A549 (cell line): ENCODE measurements around the gene INF2. TPM values are rescaled to one million over a fixed set of nuclear protein-coding genes. Genes with fewer than 3 reads are reported as not detected.

Experiments used
- ATAC-seq, 2 experiments: fragments of 200-7000 bp in 1 of 2; fragments of >200 bp in 1 of 2; cut with Nextera tagmentation in 1 of 2; cut with Tn5 transposase in 1 of 2; 3 replicates each; pipeline versions ENCODE4 v1.8.0 to v1.9.1; 2018 to 2020; ENCODE audit warnings: mild to moderate bottlenecking in 1 of 2, moderate library complexity in 1 of 2
- CTCF ChIA-PET: fragments of 300-600 bp; sonication (Branson Sonifier 250); formaldehyde crosslinking; extraction: SDS; loops from one replicate; lab custom pipeline; 2021; ENCODE audit warnings: antibody characterized with exemption, inconsistent platforms; lab: Yijun Ruan, JAX
- POLR2A ChIA-PET: fragments of 350-600 bp; formaldehyde crosslinking; extraction: SDS; loops from one replicate; lab custom pipeline; 2021; ENCODE audit warnings: antibody characterized with exemption, inconsistent platforms; lab: Yijun Ruan, JAX
- DNase-seq, 2 experiments: peaks; one replicate each; pipeline versions ENCODE4 v3.0.0 to v3.0.0-alpha.2; 2011 to 2016; ENCODE audit warnings: low read depth in 1 of 2, low spot score in 1 of 2
- FAIRE-seq: peaks from 2 replicates; lab custom pipeline; 2011; peaks lifted over from hg19 to GRCh38; lab: Jason Lieb, UNC
- H3K27ac ChIP-seq, 2 experiments: fragments of >200 bp; sonication (Bioruptor Twin); formaldehyde crosslinking; 3 replicates each; pipeline ENCODE4 v1.5.1; 2016 to 2017
- H3K4me1 ChIP-seq: fragments of >200 bp; sonication (Bioruptor Twin); formaldehyde crosslinking; 3 replicates; pipeline ENCODE4 v1.6.1; 2016
- H3K4me2 ChIP-seq: fragments of >200 bp; sonication (Bioruptor Twin); formaldehyde crosslinking; 3 replicates; pipeline ENCODE4 v1.6.1; 2016
- H3K4me3 ChIP-seq: fragments of >200 bp; sonication (Bioruptor Twin); formaldehyde crosslinking; 3 replicates; pipeline ENCODE4 v1.5.1; 2016
- H3K9me3 ChIP-seq: fragments of >200 bp; sonication (Bioruptor Twin); formaldehyde crosslinking; 3 replicates; pipeline ENCODE4 v1.6.1; 2016
- CBX8 ChIP-seq: fragments of 200-600 bp; sonication (generic); IDR thresholded peaks from 2 replicates; pipeline ENCODE4 v1.6.1; 2016
- CEBPB ChIP-seq, 2 experiments: fragments of >200 bp in 1 of 2; sonication (Bioruptor Twin) in 1 of 2; formaldehyde crosslinking in 1 of 2; IDR thresholded peaks; 2 replicates each; pipeline ENCODE4 v1.6.1; 2012 to 2016
- CHD2 ChIP-seq: fragments of 150-350 bp; IDR thresholded peaks from 2 replicates; pipeline ENCODE4 v1.6.1; 2014; ENCODE audit warnings: low read length; ENCODE audit not compliant: partially characterized antibody
- EHMT2 ChIP-seq: fragments of 200-600 bp; sonication (generic); IDR thresholded peaks from 2 replicates; pipeline ENCODE4 v1.6.1; 2016; ENCODE audit warnings: antibody characterized with exemption, low read depth, mild to moderate bottlenecking, moderate library complexity
- EP300 ChIP-seq, 2 experiments: fragments of >200 bp; sonication (Bioruptor Twin); formaldehyde crosslinking; IDR thresholded peaks; 2 replicates in 1 of 2; 3 replicates in 1 of 2; pipeline ENCODE4 v1.6.1; 2016 to 2017
- FOSB ChIP-seq: fragments of 250-450 bp; sonication (Bioruptor Pico); IDR thresholded peaks from 2 replicates; pipeline ENCODE4 v1.5.0; 2020; ENCODE audit warnings: mild to moderate bottlenecking, moderate library complexity
- FOSL2 ChIP-seq, 2 experiments: fragments of 450-650 bp in 1 of 2; fragments of >200 bp in 1 of 2; sonication (Bioruptor Twin) in 1 of 2; formaldehyde crosslinking; IDR thresholded peaks; 2 replicates each; pipeline versions ENCODE4 v1.5.0 to v1.6.1; 2016 to 2020; ENCODE audit warnings: mild to moderate bottlenecking in 1 of 2, moderate library complexity in 1 of 2
- HEYL ChIP-seq: fragments of 250-450 bp; sonication (Bioruptor Pico); IDR thresholded peaks from 2 replicates; pipeline ENCODE4 v1.8.0; 2021; ENCODE audit warnings: mild to moderate bottlenecking, moderate library complexity
- JUN ChIP-seq, 2 experiments: fragments of >200 bp; sonication (Bioruptor Twin); formaldehyde crosslinking; IDR thresholded peaks; 2 replicates in 1 of 2; 3 replicates in 1 of 2; pipeline ENCODE4 v1.6.1; 2016 to 2017
- JUNB ChIP-seq: fragments of >200 bp; sonication (Bioruptor Twin); formaldehyde crosslinking; IDR thresholded peaks from 2 replicates; pipeline ENCODE4 v1.6.1; 2016
- KDM1A ChIP-seq: fragments of 200-600 bp; sonication (generic); IDR thresholded peaks from 2 replicates; pipeline ENCODE4 v1.6.1; 2016; ENCODE audit warnings: low read depth, mild to moderate bottlenecking
- KDM5A ChIP-seq: fragments of 200-600 bp; sonication (generic); IDR thresholded peaks from 2 replicates; pipeline ENCODE4 v1.6.1; 2016; ENCODE audit warnings: antibody characterized with exemption, mild to moderate bottlenecking
- MAZ ChIP-seq: fragments of 150-350 bp; IDR thresholded peaks from 2 replicates; pipeline ENCODE4 v1.6.1; 2014; ENCODE audit warnings: antibody characterized with exemption, low read depth, low read length, borderline replicate concordance
- MYC ChIP-seq: IDR thresholded peaks from 2 replicates; pipeline ENCODE4 v1.6.1; 2012; ENCODE audit warnings: mild to moderate bottlenecking, inconsistent platforms, low read length, improper control_type of control experiment, borderline replicate concordance
- NPAS2 ChIP-seq: fragments of 250-450 bp; sonication (Bioruptor Pico); IDR thresholded peaks from 2 replicates; pipeline ENCODE4 v1.8.0; 2022; ENCODE audit warnings: mild to moderate bottlenecking, moderate library complexity, borderline replicate concordance
- NR3C1 ChIP-seq: fragments of >200 bp; sonication (Bioruptor Twin); formaldehyde crosslinking; IDR thresholded peaks from 3 replicates; pipeline ENCODE4 v1.6.1; 2017
- POLR2AphosphoS2 ChIP-seq: conservative IDR thresholded peaks from 2 replicates; pipeline ENCODE4 v1.6.1; 2012; ENCODE audit warnings: low read length, improper control_type of control experiment, inconsistent platforms
- RARB ChIP-seq: fragments of 250-450 bp; sonication (Bioruptor Pico); IDR thresholded peaks from 2 replicates; pipeline ENCODE4 v1.8.0; 2021; ENCODE audit warnings: mild to moderate bottlenecking, moderate library complexity
- TFCP2L1 ChIP-seq: fragments of 250-450 bp; sonication (Bioruptor Pico); IDR thresholded peaks from 2 replicates; pipeline ENCODE4 v1.5.0; 2021; ENCODE audit warnings: mild to moderate bottlenecking
- ZFP36 ChIP-seq: fragments of 450-650 bp; IDR thresholded peaks from 2 replicates; pipeline ENCODE4 v1.6.1; 2014; ENCODE audit warnings: borderline replicate concordance; ENCODE audit not compliant: partially characterized antibody
- ZNF302 ChIP-seq: fragments of 250-450 bp; sonication (Bioruptor Pico); IDR thresholded peaks from 2 replicates; pipeline ENCODE4 v1.9.0; 2021; ENCODE audit warnings: inconsistent platforms, mild to moderate bottlenecking, moderate library complexity
- WGBS: methylation state at CpG from one replicate; pipeline ENCODE4 v1.1.6; 2017; ENCODE audit errors: missing lambda C conversion rate; 5-methylcytosine and 5-hydroxymethylcytosine counted together
- polyA plus RNA-seq, 4 experiments: library from polyadenylated mRNA; depleted of rRNA in 3 of 4; stranded (reverse); fragments of >200 nt; fragmentation: RNase III in 1 of 4; extraction: RNeasy Plus Mini Kit Qiagen cat#74134 plus additional on column Dnase treatment in 1 of 4; gene quantifications; 2 replicates in 3 of 4; 3 replicates in 1 of 4; pipeline ENCODE4 v1.2.3, GENCODE V29; 2011 to 2017
- TF ChIP-seq, protein P1 (sequence below): IDR thresholded peaks from 2 replicates; pipeline ENCODE4 v1.6.1; 2012; ENCODE audit warnings: low read depth, borderline replicate concordance
- TF ChIP-seq, protein P2 (sequence below): IDR thresholded peaks from 2 replicates; pipeline ENCODE4 v1.6.1; 2012
- TF ChIP-seq, protein P3 (sequence below): fragments of 250-450 bp; sonication (Bioruptor Pico); IDR thresholded peaks from 2 replicates; pipeline ENCODE4 v1.5.0; 2021; ENCODE audit warnings: mild to moderate bottlenecking, moderate library complexity, borderline replicate concordance
- TF ChIP-seq, protein P4 (sequence below): fragments of 450-650 bp; IDR thresholded peaks from 2 replicates; pipeline ENCODE4 v1.6.1; 2014; ENCODE audit warnings: antibody characterized with exemption
- TF ChIP-seq, protein P5 (sequence below): fragments of >200 bp; sonication (Bioruptor Twin); formaldehyde crosslinking; IDR thresholded peaks from 3 replicates; pipeline ENCODE4 v1.6.1; 2016
- TF ChIP-seq, protein P6 (sequence below): fragments of 150-350 bp; IDR thresholded peaks from 2 replicates; pipeline ENCODE4 v1.6.1; 2014; ENCODE audit warnings: low read depth, mild to moderate bottlenecking, low read length

Gene INF2
- polyA plus RNA-seq, 2 of the 4 experiments (the other 2 are of a cell fraction) = 24.7 to 71.2 TPM

DNA sequence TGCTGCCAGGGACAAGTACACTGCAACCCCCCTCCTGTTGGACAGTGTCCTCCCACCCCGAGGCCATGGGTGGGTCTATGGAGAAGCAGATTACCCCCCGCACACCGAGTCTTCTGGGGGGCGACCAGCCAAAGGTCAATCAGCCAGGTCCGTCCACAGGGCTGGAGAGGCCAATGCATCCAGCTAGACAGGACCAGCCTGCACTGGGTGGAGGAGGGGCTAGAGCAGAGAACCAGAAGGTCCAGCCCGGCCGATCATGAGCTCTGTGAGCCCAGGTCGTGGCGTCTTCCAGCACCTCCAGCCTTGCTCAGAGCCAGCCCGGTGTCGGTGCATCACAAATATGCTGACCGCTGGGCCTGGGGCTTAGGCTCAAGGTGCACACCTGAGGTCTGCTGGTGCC lies 26.5 kb downstream of the INF2 start:
- CTCF ChIA-PET = interaction anchor here (1.1 to 1.2 kb wide), 2 partner anchors 50 to 52 kb away, joined by 3 to 5 read pairs; no protein-coding TSS in a partner anchor
- DNase-seq = no peak
- TF ChIP-seq CHD2 (no peak), CEBPB (IDR thresholded peaks at IDR 0.05) (no peak), ZFP36 (no peak), MAZ (no peak), HEYL (no peak), RARB (CRISPR knock-in tag) (no peak), MYC (no peak), EHMT2 (no peak), EP300 (IDR thresholded peaks at IDR 0.05) (no peak), CBX8 (no peak), FOSL2 (IDR thresholded peaks at IDR 0.05) (no peak), FOSL2 (CRISPR knock-in tag; IDR thresholded peaks at IDR 0.05) (no peak), NPAS2 (CRISPR knock-in tag) (no peak), ZNF302 (no peak), TFCP2L1 (CRISPR knock-in tag) (no peak), FOSB (CRISPR knock-in tag) (no peak)
- TF ChIP-seq, protein P1, sequence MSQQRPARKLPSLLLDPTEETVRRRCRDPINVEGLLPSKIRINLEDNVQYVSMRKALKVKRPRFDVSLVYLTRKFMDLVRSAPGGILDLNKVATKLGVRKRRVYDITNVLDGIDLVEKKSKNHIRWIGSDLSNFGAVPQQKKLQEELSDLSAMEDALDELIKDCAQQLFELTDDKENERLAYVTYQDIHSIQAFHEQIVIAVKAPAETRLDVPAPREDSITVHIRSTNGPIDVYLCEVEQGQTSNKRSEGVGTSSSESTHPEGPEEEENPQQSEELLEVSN = no peak
- TF ChIP-seq, protein P2, sequence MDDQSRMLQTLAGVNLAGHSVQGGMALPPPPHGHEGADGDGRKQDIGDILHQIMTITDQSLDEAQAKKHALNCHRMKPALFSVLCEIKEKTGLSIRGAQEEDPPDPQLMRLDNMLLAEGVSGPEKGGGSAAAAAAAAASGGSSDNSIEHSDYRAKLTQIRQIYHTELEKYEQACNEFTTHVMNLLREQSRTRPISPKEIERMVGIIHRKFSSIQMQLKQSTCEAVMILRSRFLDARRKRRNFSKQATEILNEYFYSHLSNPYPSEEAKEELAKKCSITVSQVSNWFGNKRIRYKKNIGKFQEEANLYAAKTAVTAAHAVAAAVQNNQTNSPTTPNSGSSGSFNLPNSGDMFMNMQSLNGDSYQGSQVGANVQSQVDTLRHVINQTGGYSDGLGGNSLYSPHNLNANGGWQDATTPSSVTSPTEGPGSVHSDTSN = no peak
- TF ChIP-seq, protein P3, sequence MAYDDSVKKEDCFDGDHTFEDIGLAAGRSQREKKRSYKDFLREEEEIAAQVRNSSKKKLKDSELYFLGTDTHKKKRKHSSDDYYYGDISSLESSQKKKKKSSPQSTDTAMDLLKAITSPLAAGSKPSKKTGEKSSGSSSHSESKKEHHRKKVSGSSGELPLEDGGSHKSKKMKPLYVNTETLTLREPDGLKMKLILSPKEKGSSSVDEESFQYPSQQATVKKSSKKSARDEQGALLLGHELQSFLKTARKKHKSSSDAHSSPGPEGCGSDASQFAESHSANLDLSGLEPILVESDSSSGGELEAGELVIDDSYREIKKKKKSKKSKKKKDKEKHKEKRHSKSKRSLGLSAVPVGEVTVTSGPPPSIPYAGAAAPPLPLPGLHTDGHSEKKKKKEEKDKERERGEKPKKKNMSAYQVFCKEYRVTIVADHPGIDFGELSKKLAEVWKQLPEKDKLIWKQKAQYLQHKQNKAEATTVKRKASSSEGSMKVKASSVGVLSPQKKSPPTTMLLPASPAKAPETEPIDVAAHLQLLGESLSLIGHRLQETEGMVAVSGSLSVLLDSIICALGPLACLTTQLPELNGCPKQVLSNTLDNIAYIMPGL (CRISPR knock-in tag) = no peak
- Histone ChIP-seq H3K9me3 (no peaks in the 10 kb centered on the region), H3K27ac (no peak overlapping the region), H3K4me3 (no peak overlapping the region), H3K4me1 (no peaks in the 10 kb centered on the region), H3K4me2 (no peak overlapping the region)
- 88% methylated on average over 7 of the region's 12 CpGs for WGBS
- no peak for ATAC-seq
- no peak for FAIRE-seq
- POLR2A ChIA-PET = no interaction called here

DNA sequence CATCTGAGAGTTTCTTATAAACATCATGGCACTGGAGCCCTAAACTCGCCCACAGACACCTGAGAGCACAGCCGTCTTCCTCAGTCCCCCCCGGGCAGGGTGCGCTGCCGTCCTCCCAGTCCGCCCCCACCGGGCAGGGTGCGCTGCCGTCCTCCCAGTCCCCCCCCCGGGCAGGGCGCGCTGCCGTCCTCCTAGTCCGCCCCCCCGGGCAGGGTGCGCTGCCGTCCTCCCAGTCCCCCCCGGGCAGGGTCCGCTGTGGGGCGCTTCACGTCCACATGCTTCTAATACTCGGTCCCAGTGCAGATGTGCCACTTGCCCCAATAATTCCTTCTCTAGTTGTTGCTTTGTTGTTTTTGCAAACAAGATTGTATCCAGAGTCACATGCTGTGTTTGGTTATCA lies 27.7 kb downstream of the INF2 start:
- Histone ChIP-seq H3K9me3 (no peaks in the 10 kb centered on the region), H3K4me2 (no peak overlapping the region), H3K4me1 (peaks cover 7% of the 10 kb centered on the region; the same call in 2 of the 3 replicates), H3K4me3 (no peak overlapping the region), H3K27ac (no peak overlapping the region)
- TF ChIP-seq KDM5A (no peak), ZFP36 (no peak), JUNB (no peak), EHMT2 (no peak), NR3C1 (no peak), POLR2AphosphoS2 (no peak), FOSL2 (IDR thresholded peaks at IDR 0.05) (no peak), FOSL2 (CRISPR knock-in tag; IDR thresholded peaks at IDR 0.05) (no peak), CBX8 (no peak), KDM1A (no peak), JUN (IDR thresholded peaks at IDR 0.05) (no peak)
- TF ChIP-seq, protein P4, sequence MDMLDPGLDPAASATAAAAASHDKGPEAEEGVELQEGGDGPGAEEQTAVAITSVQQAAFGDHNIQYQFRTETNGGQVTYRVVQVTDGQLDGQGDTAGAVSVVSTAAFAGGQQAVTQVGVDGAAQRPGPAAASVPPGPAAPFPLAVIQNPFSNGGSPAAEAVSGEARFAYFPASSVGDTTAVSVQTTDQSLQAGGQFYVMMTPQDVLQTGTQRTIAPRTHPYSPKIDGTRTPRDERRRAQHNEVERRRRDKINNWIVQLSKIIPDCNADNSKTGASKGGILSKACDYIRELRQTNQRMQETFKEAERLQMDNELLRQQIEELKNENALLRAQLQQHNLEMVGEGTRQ = no peak
- TF ChIP-seq, protein P2 = no peak
- TF ChIP-seq, protein P5, sequence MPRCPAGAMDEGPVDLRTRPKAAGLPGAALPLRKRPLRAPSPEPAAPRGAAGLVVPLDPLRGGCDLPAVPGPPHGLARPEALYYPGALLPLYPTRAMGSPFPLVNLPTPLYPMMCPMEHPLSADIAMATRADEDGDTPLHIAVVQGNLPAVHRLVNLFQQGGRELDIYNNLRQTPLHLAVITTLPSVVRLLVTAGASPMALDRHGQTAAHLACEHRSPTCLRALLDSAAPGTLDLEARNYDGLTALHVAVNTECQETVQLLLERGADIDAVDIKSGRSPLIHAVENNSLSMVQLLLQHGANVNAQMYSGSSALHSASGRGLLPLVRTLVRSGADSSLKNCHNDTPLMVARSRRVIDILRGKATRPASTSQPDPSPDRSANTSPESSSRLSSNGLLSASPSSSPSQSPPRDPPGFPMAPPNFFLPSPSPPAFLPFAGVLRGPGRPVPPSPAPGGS = no peak
- TF ChIP-seq, protein P6, sequence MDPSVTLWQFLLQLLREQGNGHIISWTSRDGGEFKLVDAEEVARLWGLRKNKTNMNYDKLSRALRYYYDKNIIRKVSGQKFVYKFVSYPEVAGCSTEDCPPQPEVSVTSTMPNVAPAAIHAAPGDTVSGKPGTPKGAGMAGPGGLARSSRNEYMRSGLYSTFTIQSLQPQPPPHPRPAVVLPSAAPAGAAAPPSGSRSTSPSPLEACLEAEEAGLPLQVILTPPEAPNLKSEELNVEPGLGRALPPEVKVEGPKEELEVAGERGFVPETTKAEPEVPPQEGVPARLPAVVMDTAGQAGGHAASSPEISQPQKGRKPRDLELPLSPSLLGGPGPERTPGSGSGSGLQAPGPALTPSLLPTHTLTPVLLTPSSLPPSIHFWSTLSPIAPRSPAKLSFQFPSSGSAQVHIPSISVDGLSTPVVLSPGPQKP = no peak
- DNase-seq (no peak), ATAC-seq (no peak), FAIRE-seq (no peak)
- WGBS = 95% methylated on average over 9 of the region's 22 CpGs
- ChIA-PET CTCF (interaction anchor here (1.6 kb wide), 1 partner anchor 8 kb away, joined by 5 read pairs; no protein-coding TSS in a partner anchor), POLR2A (no interaction called here)
